ENCODE measurements around the gene TNIP3.
"Not testable (repeated sequence)": the region's sequence is repeated elsewhere in the genome, so short reads cannot be mapped to it uniquely, and the experiment has no call there.

TNIP3 gene, protein sequence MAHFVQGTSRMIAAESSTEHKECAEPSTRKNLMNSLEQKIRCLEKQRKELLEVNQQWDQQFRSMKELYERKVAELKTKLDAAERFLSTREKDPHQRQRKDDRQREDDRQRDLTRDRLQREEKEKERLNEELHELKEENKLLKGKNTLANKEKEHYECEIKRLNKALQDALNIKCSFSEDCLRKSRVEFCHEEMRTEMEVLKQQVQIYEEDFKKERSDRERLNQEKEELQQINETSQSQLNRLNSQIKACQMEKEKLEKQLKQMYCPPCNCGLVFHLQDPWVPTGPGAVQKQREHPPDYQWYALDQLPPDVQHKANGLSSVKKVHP

DNA sequence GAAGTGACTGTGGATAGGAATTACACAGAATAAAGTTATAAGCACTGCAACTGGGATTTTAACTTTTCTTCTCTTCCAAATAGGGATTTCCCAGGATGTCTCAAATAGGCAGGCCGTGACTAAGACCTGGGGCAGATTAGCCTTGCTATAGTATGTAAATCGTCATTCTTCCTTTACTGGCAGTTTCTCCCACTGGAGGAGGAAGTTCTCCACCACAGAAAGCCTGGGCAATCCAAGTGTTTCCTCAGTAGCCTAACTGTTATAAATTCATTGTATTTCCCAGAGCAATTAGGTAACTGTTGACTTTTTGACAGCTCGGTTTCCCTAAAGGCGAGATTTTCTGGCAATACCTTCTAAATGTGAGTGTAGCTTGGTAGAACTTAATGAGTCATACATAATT lies at the start of gene TNIP3:
TSS of gene TNIP3 (minus strand) at position 31 of the 400 bp plus-strand sequence. CDS start 196 bp downstream, outside the sequence.
- no peak for DNase-seq

DNA sequence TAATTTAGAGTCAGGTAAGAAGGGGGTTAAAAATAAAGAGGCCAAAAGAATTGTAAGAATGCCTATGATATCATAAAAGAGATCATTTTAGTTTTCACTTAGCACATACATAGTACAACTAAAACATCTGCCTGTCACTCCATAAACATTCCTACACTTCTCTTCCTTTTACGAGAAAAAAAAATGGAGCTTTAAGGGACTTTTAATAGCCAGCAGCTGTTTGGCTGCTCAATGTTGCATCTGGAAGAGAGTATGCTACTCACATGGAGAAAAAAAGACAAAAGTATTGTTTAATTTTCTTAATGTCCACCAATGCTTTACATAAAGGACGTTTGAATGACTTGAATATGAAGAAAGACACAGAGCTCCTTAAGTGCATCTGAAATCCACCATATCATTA lies 48.7 kb upstream of the TNIP3 start:
- DNase-seq, result no peak

DNA sequence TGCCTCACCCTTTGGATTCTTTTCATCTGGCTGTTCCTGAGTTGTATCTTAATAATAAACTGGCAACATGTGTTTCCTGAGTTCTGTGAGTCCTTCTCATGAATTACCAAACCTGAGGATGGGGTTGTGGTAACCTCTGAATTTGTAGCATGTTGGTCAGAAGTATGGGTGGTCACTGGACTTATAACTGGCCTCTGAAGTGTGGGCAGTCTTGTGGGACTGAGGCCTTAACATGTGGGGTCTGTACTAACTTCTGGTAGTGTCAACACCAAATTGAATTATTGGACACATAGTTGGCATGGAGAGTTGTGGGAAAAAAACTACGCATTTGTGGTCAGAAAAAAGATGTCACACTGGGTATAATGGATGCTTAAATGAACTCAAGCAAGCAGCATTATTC lies 45.0 kb upstream of the TNIP3 start:
- DNase-seq, result no peak

DNA sequence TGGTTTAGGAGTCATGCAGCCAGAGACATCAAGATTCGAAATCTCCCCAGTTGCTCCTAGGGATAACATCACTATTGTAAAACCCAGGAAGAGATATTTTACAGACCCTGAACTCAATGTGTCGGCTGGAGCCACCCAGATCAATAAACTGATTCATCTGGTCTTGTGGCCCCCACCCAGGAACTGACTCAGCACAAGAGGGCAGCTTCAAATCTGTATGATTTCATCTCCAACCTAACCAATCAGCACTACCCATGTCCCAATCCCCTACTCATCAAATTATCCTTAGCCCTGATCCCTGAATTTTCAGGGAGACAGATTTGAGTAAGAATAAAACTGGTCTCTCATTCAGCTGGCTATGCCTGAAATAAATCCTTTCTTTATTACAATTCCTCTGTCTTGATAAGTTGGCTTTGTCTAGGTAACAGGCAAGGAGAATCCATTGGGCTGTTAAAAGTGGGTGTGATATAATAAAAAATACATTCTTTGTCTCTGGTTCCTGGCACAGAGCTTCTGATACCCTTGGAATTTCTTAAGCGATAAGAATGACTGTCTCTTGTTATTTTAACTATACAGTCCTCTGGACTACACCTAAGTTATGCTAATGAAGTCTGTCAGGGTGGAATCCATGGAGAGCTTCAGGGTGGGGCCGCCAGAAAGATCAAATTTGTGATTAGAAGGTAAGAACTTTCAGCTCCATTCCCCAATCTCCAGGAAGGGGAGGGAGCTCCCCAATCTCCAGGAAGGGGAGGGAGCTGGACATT lies 44.3 kb upstream of the TNIP3 start:
- DNase-seq, result no peak

DNA sequence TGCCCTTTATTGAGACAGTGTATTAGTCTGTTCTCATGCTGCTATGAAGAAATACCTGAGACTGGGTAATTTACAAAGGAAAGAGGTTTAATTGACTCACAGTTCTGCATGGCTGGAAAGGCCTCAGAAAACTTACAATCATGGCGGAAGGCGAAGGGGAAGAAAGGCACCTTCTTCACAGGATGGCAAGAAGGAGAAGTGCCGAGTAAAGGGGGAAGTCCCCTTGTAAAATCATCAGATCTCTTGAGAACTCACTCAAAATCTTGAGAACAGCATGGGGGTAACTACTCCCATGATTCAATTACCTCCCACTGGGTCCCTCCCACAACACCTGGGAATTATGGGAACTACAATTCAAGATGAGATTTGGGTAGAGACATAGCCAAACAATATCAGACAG lies 41.7 kb upstream of the TNIP3 start:
- DNase-seq, result not testable (repeated sequence)

DNA sequence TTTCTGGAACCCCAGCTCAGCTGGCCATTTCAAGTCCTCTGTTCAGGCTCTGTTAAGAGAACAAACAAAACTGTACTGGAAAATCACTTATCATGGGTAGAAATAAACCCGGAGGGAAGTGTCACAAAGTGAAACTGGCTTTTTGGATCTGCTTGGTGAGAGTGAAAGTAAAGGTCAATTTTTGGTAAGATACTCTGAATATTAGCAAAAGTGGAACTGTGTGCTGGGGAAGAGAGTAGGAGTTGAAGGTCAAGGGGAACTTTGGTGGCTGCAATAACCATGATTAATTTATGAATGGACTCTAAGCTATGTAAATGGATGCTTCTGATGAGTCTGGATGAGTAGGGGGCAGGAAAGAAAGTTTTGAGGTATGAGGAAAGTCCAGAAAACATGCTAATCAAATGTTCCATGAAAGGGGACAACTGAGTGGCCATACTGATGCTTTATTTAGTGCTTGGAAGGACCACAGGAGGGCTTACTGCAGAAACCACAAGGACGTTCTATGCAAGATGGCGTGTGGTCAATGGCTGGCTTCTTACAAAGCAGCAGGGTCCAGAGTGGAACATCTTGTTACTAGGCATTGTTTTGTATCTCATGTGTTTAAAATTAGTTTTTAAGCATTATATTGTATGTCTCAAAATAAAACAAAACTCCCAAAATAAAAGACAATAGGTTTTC lies 36.8 kb upstream of the TNIP3 start:
- DNase-seq, result no peak

DNA sequence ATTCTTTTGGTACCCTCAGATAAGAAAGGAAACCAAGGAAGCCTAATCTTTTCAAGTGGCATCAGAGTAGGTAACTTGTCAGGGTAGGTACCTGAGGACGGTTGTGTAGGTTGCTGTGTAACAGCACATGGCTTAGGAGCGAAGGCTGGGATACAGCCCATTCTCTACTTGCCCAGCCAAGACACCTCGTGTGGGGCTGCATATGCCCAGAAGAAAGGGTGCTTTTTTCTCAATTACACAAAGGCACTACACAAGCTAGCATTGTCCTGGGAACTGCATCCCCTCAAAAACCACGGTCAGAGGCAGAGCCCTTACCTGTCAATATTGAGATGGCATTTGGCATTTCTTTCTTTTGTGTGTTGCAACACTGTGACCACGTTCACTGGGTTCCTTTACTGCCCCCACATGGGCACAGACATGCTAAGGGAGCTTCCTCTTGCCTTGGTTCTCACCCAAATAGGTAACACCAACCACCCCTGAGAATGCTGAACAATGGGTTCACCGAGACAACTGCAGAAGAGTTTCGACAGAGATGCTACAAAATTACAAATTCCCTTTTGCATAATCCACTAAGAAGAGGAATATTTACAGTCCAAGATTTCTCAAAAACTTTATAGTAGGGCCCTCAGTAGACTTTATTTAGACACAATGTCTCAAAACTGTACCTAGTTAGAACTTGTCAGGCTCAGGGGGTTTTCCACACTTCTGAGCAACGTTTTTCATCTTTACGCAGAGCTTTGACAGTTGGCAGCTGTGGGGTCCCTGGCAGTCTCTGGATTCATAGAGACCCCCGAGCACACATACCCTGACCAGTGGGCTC lies 35.8 kb upstream of the TNIP3 start:
- peak in 1 of 2 donors; percentile 16 for DNase-seq

DNA sequence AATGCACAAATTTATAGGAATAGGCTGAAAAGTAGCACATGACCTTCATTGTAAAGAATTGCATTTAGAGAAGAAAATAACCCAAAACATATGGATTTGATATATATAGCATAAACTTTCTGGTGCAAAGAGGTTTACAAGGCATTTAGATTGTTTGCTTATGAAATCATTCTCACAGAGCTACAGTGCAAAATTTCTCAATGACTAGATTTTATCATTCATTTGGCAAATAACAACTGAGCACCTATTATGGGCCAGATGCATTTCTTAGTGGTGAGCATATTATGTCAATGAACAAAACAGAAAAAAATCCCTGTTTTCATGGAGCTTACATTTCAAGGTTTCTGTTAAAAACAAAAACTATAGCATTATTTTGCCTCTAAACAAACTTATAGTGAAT lies 34.1 kb upstream of the TNIP3 start:
- no peak for DNase-seq

DNA sequence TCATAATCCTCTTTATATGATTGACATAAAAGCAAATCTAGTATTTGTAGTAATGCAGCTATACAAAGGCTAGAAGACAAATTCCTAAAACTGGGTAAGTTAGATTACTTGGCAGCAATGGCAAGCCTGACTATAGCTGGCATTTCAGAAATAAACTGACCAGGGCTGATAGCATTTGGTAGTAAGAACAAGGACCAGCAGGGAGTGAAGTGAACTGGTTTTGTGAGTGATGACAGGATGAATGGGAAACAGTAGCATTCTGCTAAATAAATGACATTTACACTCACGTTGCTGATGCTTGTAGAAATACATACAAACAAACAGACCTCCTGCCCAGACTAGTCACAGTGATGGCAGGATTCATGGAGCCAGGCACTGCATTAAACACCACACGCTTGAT lies 31.5 kb upstream of the TNIP3 start:
- DNase-seq, result no peak

DNA sequence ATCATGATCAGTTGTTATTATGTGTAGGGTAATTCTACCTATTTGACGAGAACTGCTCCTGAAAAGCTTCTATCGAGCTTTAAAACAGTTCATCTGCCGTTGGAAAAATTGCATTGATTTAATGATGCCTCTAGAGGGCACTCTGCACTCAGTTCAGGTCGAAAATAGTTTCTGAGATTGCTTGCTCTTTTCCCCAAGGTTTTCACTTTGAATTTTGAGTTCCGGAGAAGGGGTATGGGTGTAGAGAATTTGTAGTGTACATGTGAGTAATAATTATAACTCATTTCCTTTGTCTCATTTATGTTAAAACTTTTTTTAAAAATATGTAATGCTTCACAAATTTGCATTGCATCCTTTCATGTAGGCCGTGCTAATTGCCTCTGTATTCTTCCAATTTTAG lies 28.4 kb upstream of the TNIP3 start:
- no peak for DNase-seq

DNA sequence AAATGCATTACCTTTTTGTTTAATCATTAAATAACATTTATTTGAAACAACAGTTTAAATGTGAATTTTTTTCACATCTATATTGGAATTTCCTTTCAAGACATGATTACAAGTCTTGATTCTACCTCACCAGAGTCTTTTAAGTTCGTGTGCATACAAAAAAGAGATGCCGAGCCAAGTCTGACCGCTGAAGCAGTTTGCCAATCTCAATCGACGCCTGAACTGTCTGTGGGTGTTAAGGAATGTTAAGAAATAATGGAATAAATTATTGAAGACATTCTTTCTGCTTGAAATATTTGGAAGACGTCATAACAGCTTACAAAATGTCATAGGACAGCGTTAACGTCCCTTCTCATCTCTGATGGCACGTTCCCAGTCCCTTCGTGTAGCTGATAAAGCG lies 27.9 kb upstream of the TNIP3 start:
- no peak for DNase-seq

DNA sequence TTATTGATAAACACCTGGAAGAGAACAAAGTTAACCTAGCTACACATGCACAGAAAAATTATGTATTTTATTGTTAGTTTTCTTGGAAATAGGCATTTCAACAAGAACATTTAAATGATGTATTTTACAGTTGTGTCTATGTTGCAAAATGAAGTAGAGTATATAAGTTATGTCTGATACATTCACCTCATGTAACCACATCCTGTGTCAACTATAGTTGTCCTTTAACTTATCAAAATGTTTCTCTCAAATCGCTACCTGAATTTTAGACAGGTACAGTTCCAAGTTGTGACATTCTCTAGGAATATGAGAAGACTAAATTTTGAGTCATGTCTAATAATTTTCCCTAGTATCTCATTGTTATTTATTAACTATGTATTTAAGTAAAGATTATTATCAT lies 27.2 kb upstream of the TNIP3 start:
- no peak for DNase-seq

DNA sequence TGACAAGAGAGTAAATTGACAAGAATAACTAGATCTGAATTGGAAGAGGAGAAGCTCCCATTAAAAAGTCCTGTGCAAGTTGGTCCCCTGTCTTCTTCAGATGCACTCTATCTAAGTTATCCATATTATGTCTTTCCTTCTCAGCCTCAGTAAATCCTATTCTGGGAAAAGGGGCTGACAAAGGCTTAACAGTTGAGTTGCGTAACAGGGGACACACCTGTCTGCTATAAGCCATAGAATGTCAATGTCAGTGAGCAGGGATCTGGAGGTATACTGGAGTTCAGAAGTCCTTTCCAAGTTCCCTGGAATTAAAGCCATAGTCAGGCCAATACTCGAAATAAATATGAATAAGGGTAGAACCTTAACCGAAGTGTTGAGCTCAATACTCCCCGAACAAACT lies 26.3 kb upstream of the TNIP3 start:
- no peak for DNase-seq

DNA sequence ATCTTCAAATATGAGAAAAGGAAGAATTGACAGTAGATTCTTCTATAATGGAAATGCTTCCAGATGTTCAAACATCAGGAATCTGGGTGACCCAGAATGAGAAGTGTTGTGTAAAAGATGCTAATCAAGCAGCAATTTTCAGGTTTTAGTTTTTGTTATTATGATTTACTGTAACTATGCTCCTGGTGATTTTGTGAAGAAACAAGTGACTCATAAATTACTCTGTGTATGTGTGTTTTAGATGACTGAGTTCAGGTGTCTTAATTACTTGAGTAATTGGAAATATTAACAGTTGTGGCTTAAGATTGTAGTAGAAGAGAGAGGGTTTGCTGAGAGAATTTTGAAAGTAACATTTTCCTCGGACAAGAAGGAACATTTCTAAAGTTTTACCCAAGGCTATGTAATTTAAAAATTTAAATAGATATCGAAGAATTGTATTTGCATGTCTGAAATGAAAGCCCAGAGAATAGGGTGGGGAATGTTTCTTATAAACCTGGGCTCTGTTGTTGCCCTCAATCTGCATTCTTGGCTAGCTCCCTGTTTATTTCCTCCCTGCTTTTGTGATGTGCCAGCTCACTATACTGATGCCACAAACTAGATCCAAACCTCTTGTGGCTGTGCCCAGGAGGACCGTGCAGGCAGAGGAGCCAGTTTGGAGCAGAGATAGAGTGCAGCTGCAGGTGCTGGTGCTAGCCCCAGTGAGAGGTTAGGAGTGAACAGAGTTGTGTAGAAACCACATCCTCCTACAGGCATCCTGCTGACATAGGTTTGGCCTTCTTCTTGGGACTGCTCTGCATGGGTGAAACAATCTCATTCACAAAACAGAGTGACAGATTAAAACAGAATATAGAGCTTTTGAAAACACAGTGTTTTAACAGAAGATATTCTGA lies 25.4 kb upstream of the TNIP3 start:
- peak; percentile 22 to 34 for DNase-seq

DNA sequence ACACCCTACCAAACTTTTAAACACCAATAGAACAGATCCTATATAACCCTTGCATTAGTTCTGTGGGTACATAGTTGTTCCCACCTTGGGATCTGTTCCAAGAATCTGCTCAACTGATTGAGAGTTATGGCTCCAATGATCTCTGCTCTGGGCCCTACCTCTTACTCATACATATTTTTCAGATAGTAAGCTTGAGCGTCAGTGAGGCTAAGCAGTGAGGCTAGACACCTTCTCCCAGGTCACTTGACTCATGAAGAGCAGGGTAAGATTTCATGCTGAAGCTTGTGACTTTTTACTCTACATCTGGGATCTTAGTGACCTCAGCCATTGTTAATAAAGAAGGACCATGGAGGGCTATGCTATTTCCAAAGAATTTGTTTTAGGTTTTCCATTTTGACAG lies 23.1 kb upstream of the TNIP3 start:
- no peak for DNase-seq

DNA sequence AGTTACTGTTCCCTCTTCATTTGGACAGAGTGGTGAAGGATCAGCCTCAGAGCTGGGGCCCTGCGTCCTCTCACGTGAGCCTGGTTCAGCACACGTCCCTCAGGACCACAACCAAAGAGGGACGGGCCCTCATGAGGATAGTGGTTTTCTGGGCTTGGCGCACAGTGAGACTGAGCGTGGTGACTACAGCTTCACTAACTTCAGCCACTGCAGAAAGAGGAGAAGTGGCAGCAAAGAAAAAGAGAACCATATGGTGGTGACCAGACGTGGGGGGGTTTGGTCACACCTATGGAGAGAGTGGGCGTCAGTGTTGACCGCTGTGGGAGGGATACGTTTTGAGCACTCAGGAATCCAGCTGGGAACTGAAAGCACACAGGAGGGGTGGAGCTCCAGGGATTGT lies 21.8 kb upstream of the TNIP3 start:
- no peak for DNase-seq

DNA sequence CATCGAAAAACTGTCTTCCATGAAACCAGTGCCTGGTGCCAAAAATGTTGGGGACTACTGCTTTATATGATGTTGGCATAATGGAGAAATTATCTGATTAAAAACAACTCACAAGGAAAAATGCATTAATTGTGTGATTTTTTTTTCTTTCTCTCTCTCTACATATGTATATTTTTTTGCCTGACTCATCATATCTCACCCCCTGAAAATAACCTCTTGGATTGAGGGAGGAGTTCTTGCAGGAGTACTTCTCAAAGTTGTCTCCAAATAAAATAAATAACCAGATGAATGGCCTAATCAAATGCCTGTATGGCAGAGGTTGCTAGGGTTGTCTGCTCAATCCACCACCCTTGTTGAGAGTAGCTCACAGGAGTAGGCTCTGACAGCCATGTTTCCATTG lies 19.9 kb upstream of the TNIP3 start:
- no peak for DNase-seq

DNA sequence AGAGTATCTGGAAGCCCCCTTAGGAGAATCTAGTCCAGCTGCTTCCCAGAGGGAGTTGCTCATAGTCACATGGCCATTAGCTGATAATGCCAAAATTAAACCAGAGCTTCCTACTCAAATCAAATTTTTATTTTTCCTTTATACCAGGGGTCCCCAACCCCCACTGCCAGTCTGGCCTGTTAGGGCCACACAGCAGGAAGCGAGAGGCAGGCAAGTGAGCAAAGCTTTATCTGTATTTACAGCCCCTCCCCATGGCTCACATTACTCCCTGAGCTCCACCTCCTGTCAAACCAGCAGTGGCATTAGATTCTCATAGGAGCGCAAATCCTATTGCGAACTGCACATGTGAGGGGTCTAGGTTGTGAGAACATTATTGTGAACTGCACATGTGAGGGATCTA lies 19.2 kb upstream of the TNIP3 start:
- no peak for DNase-seq

DNA sequence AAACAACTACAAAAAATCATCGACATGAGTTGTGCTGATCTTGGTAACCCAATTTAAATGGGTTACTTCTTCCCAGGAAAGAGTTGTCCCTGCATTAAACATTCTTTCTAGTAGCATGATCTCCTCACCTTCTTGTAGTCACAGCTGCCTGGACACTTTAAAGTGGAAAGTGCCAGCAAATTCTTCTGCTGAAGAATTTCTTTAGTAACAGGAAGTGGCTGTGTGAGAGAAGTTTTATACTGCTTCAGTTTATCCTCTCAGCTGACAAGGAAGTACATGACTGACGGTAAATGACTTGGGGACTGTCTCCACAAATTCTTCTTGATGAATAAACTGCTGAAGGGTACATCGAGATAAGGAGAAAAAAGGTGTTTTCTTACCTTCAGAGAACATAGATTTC lies 18.2 kb upstream of the TNIP3 start:
- no peak for DNase-seq

DNA sequence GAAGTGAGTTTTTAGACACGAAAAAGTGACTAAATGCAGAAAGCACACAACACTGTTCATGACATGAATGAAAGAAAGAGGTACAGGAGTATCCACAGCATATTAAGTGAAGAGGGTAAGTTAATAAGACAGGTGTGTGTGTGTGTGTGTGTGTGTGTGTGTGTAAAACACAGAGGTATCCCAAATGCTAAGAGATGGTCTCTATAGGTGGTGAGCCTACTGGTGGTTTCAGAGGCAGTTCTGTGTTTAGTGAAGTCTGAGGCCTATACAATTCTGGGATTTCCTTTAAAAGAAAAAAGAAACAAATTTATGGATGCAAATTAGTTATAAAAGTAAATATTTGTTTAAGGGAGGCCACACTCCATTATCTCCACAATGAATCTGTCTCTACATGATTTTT lies 17.4 kb upstream of the TNIP3 start:
- no peak for DNase-seq

DNA sequence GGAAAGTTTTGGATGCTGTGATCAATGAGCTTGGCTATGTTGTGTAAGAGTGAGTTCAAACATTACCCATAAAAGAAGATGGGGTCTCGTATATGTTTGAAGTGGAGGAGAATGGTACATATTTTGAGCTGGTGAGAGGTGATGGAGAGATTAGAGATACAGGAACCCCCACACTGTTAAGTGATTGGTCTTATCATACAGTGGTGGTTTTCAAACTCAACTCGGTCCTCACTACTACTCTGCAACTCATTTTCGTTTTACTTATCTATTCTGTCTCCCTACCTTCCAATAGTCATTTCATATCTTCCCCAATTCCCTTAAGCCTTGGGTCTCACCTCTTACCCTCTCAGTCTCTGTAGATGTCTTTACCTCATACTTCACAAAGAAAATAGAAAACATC lies 16.4 kb upstream of the TNIP3 start:
- DNase-seq, result no peak
